Neuronal stem cell (in vitro differentiated cells): ENCODE measurements around the gene FLNA.

Experiments
- DNase-seq: peaks from one replicate; pipeline ENCODE4 v3.0.0-alpha.2; 2013; ENCODE audit warnings: low spot score
- H2AFZ ChIP-seq: one replicate; pipeline ENCODE4 v1.6.1; 2013; ENCODE audit warnings: mild to moderate bottlenecking, low read length, inconsistent platforms
- H2AK5ac ChIP-seq: 2 replicates; pipeline ENCODE4 v1.6.1; 2013; ENCODE audit warnings: low read depth, mild to moderate bottlenecking, inconsistent platforms, low read length, moderate library complexity, mixed read lengths
- H2BK120ac ChIP-seq: 2 replicates; pipeline ENCODE4 v1.6.1; 2013; ENCODE audit warnings: low read depth, mild to moderate bottlenecking, inconsistent platforms, low read length, moderate library complexity, mixed read lengths
- H2BK12ac ChIP-seq: one replicate; pipeline ENCODE4 v1.6.1; 2013; ENCODE audit warnings: low read length, inconsistent platforms
- H2BK15ac ChIP-seq: 2 replicates; pipeline ENCODE4 v1.6.1; 2013; ENCODE audit warnings: mild to moderate bottlenecking, low read length, inconsistent platforms, mixed read lengths
- H2BK5ac ChIP-seq: one replicate; pipeline ENCODE4 v1.6.1; 2013; ENCODE audit warnings: inconsistent platforms, mild to moderate bottlenecking, low read length, moderate library complexity
- H3K14ac ChIP-seq: one replicate; pipeline ENCODE4 v1.6.1; 2013; ENCODE audit warnings: low read length, inconsistent platforms
- H3K18ac ChIP-seq: 2 replicates; pipeline ENCODE4 v1.6.1; 2013; ENCODE audit warnings: low read length, inconsistent platforms
- H3K23ac ChIP-seq: 2 replicates; pipeline ENCODE4 v1.6.1; 2013; ENCODE audit warnings: low read depth, mild to moderate bottlenecking, mixed read lengths, low read length, inconsistent platforms; ENCODE audit not compliant: poor library complexity
- H3K27ac ChIP-seq: replicated peaks from 3 replicates; pipeline ENCODE4 v1.5.1; 2013; ENCODE audit warnings: low read length, inconsistent platforms
- H3K27me3 ChIP-seq, 3 experiments: 2 replicates each; pipeline ENCODE4 v1.6.1; 2013; ENCODE audit warnings: low read length in 3 of 3, mild to moderate bottlenecking in 2 of 3, inconsistent platforms in 1 of 3, low read depth in 1 of 3, mixed read lengths in 1 of 3, moderate library complexity in 1 of 3; ENCODE audit not compliant: control insufficient read depth in 3 of 3, insufficient read depth in 3 of 3
- H3K36me3 ChIP-seq, 2 donors: replicated peaks in 1 of 2; 2 replicates each; pipeline ENCODE4 v1.6.1; 2013; ENCODE audit warnings: low read length in 2 of 2; ENCODE audit not compliant: control insufficient read depth in 2 of 2, insufficient read depth in 2 of 2
- H3K4ac ChIP-seq: 2 replicates; pipeline ENCODE4 v1.6.1; 2013; ENCODE audit warnings: inconsistent platforms, mild to moderate bottlenecking, low read length, moderate library complexity
- H3K4me1 ChIP-seq, 2 donors: 1 replicate in 1 of 2; 2 replicates in 1 of 2; pipeline ENCODE4 v1.6.1; 2013; ENCODE audit warnings: low read length in 2 of 2, low read depth in 1 of 2; ENCODE audit not compliant: control insufficient read depth in 2 of 2, insufficient read depth in 1 of 2
- H3K4me2 ChIP-seq: one replicate; pipeline ENCODE4 v1.6.1; 2013; ENCODE audit warnings: mild to moderate bottlenecking, low read length, inconsistent platforms; ENCODE audit not compliant: insufficient read depth, poor library complexity, severe bottlenecking
- H3K4me3 ChIP-seq, 2 donors: 2 replicates each; pipeline ENCODE4 v1.5.1; 2013; ENCODE audit warnings: low read length in 2 of 2, mild to moderate bottlenecking in 2 of 2, inconsistent platforms in 1 of 2, moderate library complexity in 1 of 2
- H3K79me1 ChIP-seq: one replicate; pipeline ENCODE4 v1.6.1; 2013; ENCODE audit warnings: low read depth, mild to moderate bottlenecking, inconsistent platforms, low read length, moderate library complexity
- H3K9ac ChIP-seq: one replicate; pipeline ENCODE4 v1.6.1; 2013; ENCODE audit warnings: mild to moderate bottlenecking, low read depth, low read length, inconsistent platforms; ENCODE audit not compliant: poor library complexity
- H3K9me3 ChIP-seq, 2 donors: replicated peaks in 1 of 2; 2 replicates each; pipeline versions ENCODE3 to v1.6.1; 2013; ENCODE audit warnings: low read length in 2 of 2, mild to moderate bottlenecking in 2 of 2, inconsistent platforms in 1 of 2, low read depth in 1 of 2, mixed read lengths in 1 of 2, moderate library complexity in 1 of 2; ENCODE audit not compliant: control insufficient read depth in 2 of 2, insufficient read depth in 1 of 2
- H4K8ac ChIP-seq: one replicate; pipeline ENCODE4 v1.6.1; 2013; ENCODE audit warnings: low read depth, mild to moderate bottlenecking, inconsistent platforms, low read length, moderate library complexity
- H4K91ac ChIP-seq: one replicate; pipeline ENCODE4 v1.6.1; 2013; ENCODE audit warnings: low read length, low read depth, mild to moderate bottlenecking, inconsistent platforms; ENCODE audit not compliant: poor library complexity
- WGBS, 2 donors: extraction: QIAGEN DNeasy Blood & Tissue Kit; methylation state at CpG; one replicate each; pipeline ENCODE4 v1.1.7; 2013; ENCODE audit warnings: missing lambda C conversion rate in 2 of 2, mixed read lengths in 1 of 2; ENCODE audit not compliant: insufficient read length in 2 of 2, insufficient replicate concordance in 1 of 2; ENCODE audit errors: extremely low coverage in 2 of 2; 5-methylcytosine and 5-hydroxymethylcytosine counted together

FLNA gene

DNA sequence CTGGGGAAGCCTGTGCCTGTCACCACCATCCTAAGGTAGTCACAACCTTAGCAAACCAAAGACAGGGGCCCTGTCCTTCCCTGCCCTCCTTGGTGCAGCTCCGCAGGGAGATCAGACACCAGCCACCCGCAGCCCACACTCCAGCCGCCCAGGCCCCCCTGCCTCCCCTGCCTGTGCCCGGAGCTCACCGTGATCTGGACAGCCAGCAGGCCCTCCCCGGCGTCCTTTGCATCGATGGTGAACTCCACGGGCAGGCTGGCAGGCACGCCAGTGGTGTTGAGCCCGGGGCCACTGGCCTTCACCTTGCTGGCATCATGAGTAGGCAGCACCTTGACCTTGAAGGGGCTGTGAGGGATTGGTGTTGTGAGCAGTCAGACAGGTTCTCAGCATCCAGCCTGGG is 16.4 kb downstream of the FLNA start:
- no peak overlapping the region for H4K91ac ChIP-seq
- H3K4me2 ChIP-seq: no peak overlapping the region
- H3K18ac ChIP-seq: no peak overlapping the region
- no peak overlapping the region for H3K4ac ChIP-seq
- no peak overlapping the region for H3K27ac ChIP-seq
- no peak overlapping the region for H2AK5ac ChIP-seq
- H3K27me3 ChIP-seq: peaks cover 0 to 2% (median 0%) of the 10 kb centered on the region in 3 experiments
- H3K36me3 ChIP-seq: peaks cover 78 to 98% of the 10 kb centered on the region in 2 donors
- WGBS, 2 donors: no CpG with 5 or more reads among the region's 11 CpGs
- H2BK120ac ChIP-seq: no peak overlapping the region
- no peak overlapping the region for H3K4me3 ChIP-seq
- no peaks in the 10 kb centered on the region for H3K9me3 ChIP-seq
- H4K8ac ChIP-seq: peak overlapping the region; percentile 82
- no peak for DNase-seq
- no peak overlapping the region for H3K9ac ChIP-seq
- no peaks in the 10 kb centered on the region for H3K4me1 ChIP-seq
- peaks cover 32% of the 10 kb centered on the region for H3K79me1 ChIP-seq
- no peak overlapping the region for H2AFZ ChIP-seq
- H3K14ac ChIP-seq: no peak overlapping the region
- no peak overlapping the region for H2BK5ac ChIP-seq
- no peak overlapping the region for H2BK15ac ChIP-seq
- no peak overlapping the region for H3K23ac ChIP-seq
- H2BK12ac ChIP-seq: no peak overlapping the region

DNA sequence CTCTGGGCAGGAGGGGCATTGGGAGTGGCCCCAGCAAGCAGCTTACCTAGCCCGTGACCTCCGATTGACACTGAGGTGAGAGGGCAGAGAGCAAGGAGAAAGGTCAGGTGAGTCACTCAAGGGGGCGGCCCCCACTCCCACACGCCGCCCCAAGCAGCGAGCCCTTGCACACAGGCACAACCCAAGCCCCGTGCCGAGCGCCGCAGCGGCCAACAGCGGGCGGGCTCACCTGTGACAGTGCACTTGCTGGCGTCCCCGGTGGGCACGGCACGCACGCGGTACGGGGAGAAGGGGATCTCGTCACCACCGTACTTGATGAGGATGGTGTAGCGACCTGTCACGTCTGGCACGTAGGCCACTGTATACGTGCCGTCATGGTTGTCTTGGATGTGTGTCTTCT is 17.2 kb downstream of the FLNA start:
- no CpG with 5 or more reads among the region's 27 CpGs for WGBS, 2 donors
- Histone ChIP-seq H3K4me2 (no peak overlapping the region), H3K23ac (no peak overlapping the region), H3K4ac (no peak overlapping the region), H3K18ac (no peak overlapping the region), H2BK15ac (no peak overlapping the region), H3K27ac (no peak overlapping the region), H2BK120ac (no peak overlapping the region), H3K4me1 (no peaks in the 10 kb centered on the region), H3K27me3 (peaks cover 0 to 2% (median 0%) of the 10 kb centered on the region in 3 experiments), H4K91ac (no peak overlapping the region), H2AFZ (no peak overlapping the region), H2AK5ac (no peak overlapping the region), H3K9ac (no peak overlapping the region), H3K14ac (no peak overlapping the region), H3K79me1 (peaks cover 28% of the 10 kb centered on the region), H3K36me3 (peaks cover 77 to 98% of the 10 kb centered on the region in 2 donors), H3K4me3 (no peak overlapping the region), H2BK12ac (no peak overlapping the region), H4K8ac (no peak overlapping the region), H2BK5ac (no peak overlapping the region), H3K9me3 (no peaks in the 10 kb centered on the region)
- DNase-seq: no peak

DNA sequence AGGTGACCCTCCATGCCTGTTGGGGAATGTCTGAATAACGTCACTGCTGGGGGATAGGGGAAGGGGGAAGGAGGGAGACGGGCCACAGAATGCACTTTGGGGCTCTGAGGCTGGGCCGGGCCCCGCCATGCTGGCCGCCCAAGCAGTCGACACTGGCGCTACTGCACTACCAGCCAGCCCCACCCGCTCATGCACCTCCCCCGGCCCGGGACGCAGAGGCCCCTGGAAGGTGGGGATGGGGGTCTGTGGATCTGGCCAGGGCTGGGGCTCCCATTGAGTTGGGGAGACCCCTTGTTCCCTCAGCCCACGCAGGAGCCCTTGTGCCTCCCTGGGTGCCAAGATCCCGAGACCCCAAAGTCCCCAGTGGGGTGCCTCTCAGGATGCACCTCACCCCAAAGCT is 17.8 kb downstream of the FLNA start:
- no peaks in the 10 kb centered on the region for H3K4me1 ChIP-seq
- no peaks in the 10 kb centered on the region for H3K9me3 ChIP-seq
- no peak overlapping the region for H4K91ac ChIP-seq
- H2AFZ ChIP-seq: no peak overlapping the region
- H3K4ac ChIP-seq: no peak overlapping the region
- no peak overlapping the region for H3K4me2 ChIP-seq
- H3K27ac ChIP-seq: no peak overlapping the region
- peaks cover 0 to 2% (median 0%) of the 10 kb centered on the region in 3 experiments for H3K27me3 ChIP-seq
- H2BK120ac ChIP-seq: no peak overlapping the region
- no peak overlapping the region for H3K23ac ChIP-seq
- no peak overlapping the region for H3K14ac ChIP-seq
- H2AK5ac ChIP-seq: no peak overlapping the region
- no peak overlapping the region for H3K18ac ChIP-seq
- no CpG with 5 or more reads among the region's 13 CpGs for WGBS, 2 donors
- H3K9ac ChIP-seq: no peak overlapping the region
- H2BK5ac ChIP-seq: no peak overlapping the region
- no peak for DNase-seq
- H2BK15ac ChIP-seq: no peak overlapping the region
- H3K36me3 ChIP-seq: peaks cover 76 to 98% of the 10 kb centered on the region in 2 donors
- peaks cover 26% of the 10 kb centered on the region for H3K79me1 ChIP-seq
- H4K8ac ChIP-seq: no peak overlapping the region
- H3K4me3 ChIP-seq: no peak overlapping the region
- H2BK12ac ChIP-seq: no peak overlapping the region

DNA sequence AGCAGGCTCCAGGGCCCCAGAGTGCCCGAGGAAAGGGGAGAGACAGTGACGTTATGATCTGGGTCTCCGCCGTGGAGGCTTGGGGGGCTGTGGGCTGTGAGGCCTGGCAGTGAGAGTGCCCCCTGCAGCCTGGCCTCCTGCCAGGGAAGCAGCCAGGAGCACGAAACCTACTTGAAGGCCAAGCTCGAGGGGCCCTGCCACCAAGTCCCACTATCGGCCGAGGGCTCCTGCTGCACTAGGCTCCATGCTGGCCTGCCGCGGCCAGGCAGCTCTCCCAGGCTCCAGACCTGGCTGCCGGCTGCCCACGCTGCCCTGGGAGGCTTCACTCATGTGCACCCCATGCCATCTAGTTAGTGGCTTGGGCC is 18.7 kb downstream of the FLNA start:
- no peak overlapping the region for H2AK5ac ChIP-seq

More for the DNA sequence above, 18.7 kb downstream of the FLNA start:
- no peak overlapping the region for H3K4me2 ChIP-seq
- H2AFZ ChIP-seq: no peak overlapping the region
- H3K27ac ChIP-seq: no peak overlapping the region
- H2BK15ac ChIP-seq: no peak overlapping the region
- H2BK5ac ChIP-seq: no peak overlapping the region
- no CpG with 5 or more reads among the region's 12 CpGs for WGBS, 2 donors
- H3K14ac ChIP-seq: no peak overlapping the region
- H3K9me3 ChIP-seq: no peaks in the 10 kb centered on the region
- no peak overlapping the region for H2BK12ac ChIP-seq
- H3K9ac ChIP-seq: no peak overlapping the region
- H3K23ac ChIP-seq: no peak overlapping the region
- no peak overlapping the region for H3K18ac ChIP-seq
- DNase-seq: no peak
- H3K4me3 ChIP-seq: no peak overlapping the region
- H3K27me3 ChIP-seq: peaks cover 0 to 2% (median 0%) of the 10 kb centered on the region in 3 experiments
- H4K91ac ChIP-seq: no peak overlapping the region
- no peak overlapping the region for H3K4ac ChIP-seq
- H3K36me3 ChIP-seq: peaks cover 76 to 100% of the 10 kb centered on the region in 2 donors
- no peak overlapping the region for H4K8ac ChIP-seq
- H3K79me1 ChIP-seq: peaks cover 26% of the 10 kb centered on the region
- no peak overlapping the region for H2BK120ac ChIP-seq
- no peaks in the 10 kb centered on the region for H3K4me1 ChIP-seq
